ENCODE data around the gene CRYBG2.

DNA sequence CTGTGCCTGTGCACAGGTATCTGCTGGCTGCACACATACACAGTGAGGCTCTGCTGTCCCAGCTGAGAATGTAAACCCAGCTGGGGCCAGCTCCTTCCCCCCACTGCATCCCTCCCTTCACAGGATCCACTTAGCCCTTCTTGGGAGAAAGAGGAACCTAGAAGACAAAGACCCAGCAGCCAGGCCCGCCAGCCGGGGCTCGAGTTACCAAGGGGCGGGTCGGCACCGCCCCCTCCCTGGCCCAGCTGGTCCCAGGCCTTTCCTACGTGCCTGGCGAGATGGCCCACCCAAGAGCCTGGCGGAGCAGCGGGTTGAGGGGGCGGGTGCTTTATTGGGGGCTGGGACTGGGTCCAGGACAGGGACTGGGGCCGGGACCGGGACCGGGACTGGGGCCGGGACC, 72.0 kb downstream of the CRYBG2 start:
- TF ChIP-seq RARB (CRISPR knock-in tag; IDR thresholded peaks at IDR 0.05) = no peak
- TF ChIP-seq, protein P1, sequence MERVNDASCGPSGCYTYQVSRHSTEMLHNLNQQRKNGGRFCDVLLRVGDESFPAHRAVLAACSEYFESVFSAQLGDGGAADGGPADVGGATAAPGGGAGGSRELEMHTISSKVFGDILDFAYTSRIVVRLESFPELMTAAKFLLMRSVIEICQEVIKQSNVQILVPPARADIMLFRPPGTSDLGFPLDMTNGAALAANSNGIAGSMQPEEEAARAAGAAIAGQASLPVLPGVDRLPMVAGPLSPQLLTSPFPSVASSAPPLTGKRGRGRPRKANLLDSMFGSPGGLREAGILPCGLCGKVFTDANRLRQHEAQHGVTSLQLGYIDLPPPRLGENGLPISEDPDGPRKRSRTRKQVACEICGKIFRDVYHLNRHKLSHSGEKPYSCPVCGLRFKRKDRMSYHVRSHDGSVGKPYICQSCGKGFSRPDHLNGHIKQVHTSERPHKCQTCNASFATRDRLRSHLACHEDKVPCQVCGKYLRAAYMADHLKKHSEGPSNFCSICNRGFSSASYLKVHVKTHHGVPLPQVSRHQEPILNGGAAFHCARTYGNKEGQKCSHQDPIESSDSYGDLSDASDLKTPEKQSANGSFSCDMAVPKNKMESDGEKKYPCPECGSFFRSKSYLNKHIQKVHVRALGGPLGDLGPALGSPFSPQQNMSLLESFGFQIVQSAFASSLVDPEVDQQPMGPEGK (CRISPR knock-in tag; IDR thresholded peaks at IDR 0.05; ENCODE audit: borderline replicate concordance) = no peak
- TF ChIP-seq ZFP3 (CRISPR knock-in tag; IDR thresholded peaks at IDR 0.05) = no peak
- no peak for TF ChIP-seq ARNTL (CRISPR knock-in tag; IDR thresholded peaks at IDR 0.05; ENCODE audit: borderline replicate concordance, low read depth)
- TF ChIP-seq ESRRG (CRISPR knock-in tag; IDR thresholded peaks at IDR 0.05) = no peak

All from SK-N-SH treated with all-trans-retinoic acid at 6 μM for 48 hours (cell line).